HepG2 (cell line): ENCODE data around the gene TMEM253. TPM values are rescaled to one million over a fixed set of nuclear protein-coding genes. Genes with fewer than 3 reads are reported as not detected.
A peak's percentile ranks its signal among the peaks of the same experiment; 100 is the strongest.

Experiments
- ATAC-seq: fragments of 200-7000 bp; cut with Tn5 transposase; 3 replicates; pipeline ENCODE4 v1.9.1; 2020; ENCODE audit warnings: mild to moderate bottlenecking, moderate library complexity
- BruUV-seq: library from RNA; stranded (reverse); fragments of 400-500 nt; replicated peaks from 2 replicates; lab custom pipeline; 2021; lab: Mats Ljungman, UMichigan
- CTCF ChIA-PET: fragments of 300-600 bp; formaldehyde crosslinking; extraction: SDS; loops from one replicate; lab custom pipeline; 2021; ENCODE audit warnings: low total read pairs, inconsistent platforms, low intra/inter-chr PET ratio; lab: Yijun Ruan, JAX
- POLR2A ChIA-PET: fragments of 350-600 bp; sonication (Branson Sonifier 250); formaldehyde crosslinking; loops from one replicate; lab custom pipeline; 2020; ENCODE audit warnings: antibody characterized with exemption, inconsistent platforms; lab: Yijun Ruan, JAX
- DNase-seq: peaks from one replicate; pipeline ENCODE4 v3.0.0-alpha.2; 2015; ENCODE audit warnings: low spot score
- FAIRE-seq: peaks from 3 replicates; lab custom pipeline; 2011; peaks lifted over from hg19 to GRCh38; lab: Jason Lieb, UNC
- H2AFZ ChIP-seq: one replicate; pipeline ENCODE4 v1.6.1; 2011; ENCODE audit warnings: low read length, inconsistent platforms
- H3K27ac ChIP-seq: fragments of 300-600 bp; 3 replicates; pipeline ENCODE4 v1.8.0; 2011; ENCODE audit warnings: mixed run types, mild to moderate bottlenecking, mixed read lengths, low read length, inconsistent platforms; ENCODE audit not compliant: insufficient read depth; ENCODE audit errors: extremely low read length
- H3K27me3 ChIP-seq, 2 experiments: fragments of 200-600 bp in 1 of 2; 2 replicates in 1 of 2; 3 replicates in 1 of 2; pipeline versions ENCODE4 v1.6.0 to v1.8.0; 2011; ENCODE audit warnings: low read length in 2 of 2, mild to moderate bottlenecking in 2 of 2, moderate library complexity in 2 of 2, inconsistent platforms in 1 of 2; ENCODE audit not compliant: insufficient read depth in 2 of 2, control insufficient read depth in 1 of 2
- H3K36me3 ChIP-seq, 2 experiments: fragments of 200-600 bp in 1 of 2; replicated peaks in 1 of 2; 2 replicates in 1 of 2; 3 replicates in 1 of 2; pipeline versions ENCODE4 v1.5.1 to v1.8.0; 2011; ENCODE audit warnings: low read length in 2 of 2, inconsistent platforms in 1 of 2; ENCODE audit not compliant: insufficient read depth in 2 of 2, control insufficient read depth in 1 of 2
- H3K4me1 ChIP-seq: 2 replicates; pipeline ENCODE4 v1.5.1; 2012; ENCODE audit warnings: low read length, inconsistent platforms; ENCODE audit not compliant: insufficient read depth
- H3K4me2 ChIP-seq: 2 replicates; pipeline ENCODE4 v1.6.0; 2011; ENCODE audit warnings: low read depth, low read length, inconsistent platforms
- H3K4me3 ChIP-seq, 3 experiments: fragments of 200-600 bp in 1 of 3; sonication (generic), shearing (Covaris generic) in 1 of 3; replicated peaks in 1 of 3; 2 replicates each; pipeline ENCODE4 v1.5.1; 2011 to 2016; ENCODE audit warnings: low read length in 3 of 3, inconsistent platforms in 2 of 3, low read depth in 2 of 3, mild to moderate bottlenecking in 2 of 3, control low read depth in 1 of 3, mixed read lengths in 1 of 3; ENCODE audit not compliant: insufficient read depth in 1 of 3
- H3K79me2 ChIP-seq: one replicate; pipeline ENCODE4 v1.6.1; 2011; ENCODE audit warnings: low read length, inconsistent platforms; ENCODE audit not compliant: insufficient read depth
- H3K9ac ChIP-seq: 2 replicates; pipeline ENCODE4 v1.6.0; 2011; ENCODE audit warnings: mild to moderate bottlenecking, low read depth, low read length, inconsistent platforms; ENCODE audit not compliant: insufficient read depth
- H3K9me3 ChIP-seq: 2 replicates; pipeline ENCODE4 v1.5.1; 2012; ENCODE audit warnings: mild to moderate bottlenecking, low read length
- H4K20me1 ChIP-seq: 2 replicates; pipeline ENCODE4 v1.6.0; 2011; ENCODE audit warnings: inconsistent platforms, mild to moderate bottlenecking, low read length, moderate library complexity; ENCODE audit not compliant: insufficient read depth
- BCLAF1 ChIP-seq: fragments of 450-650 bp; IDR thresholded peaks from 2 replicates; pipeline ENCODE4 v1.6.1; 2017; ENCODE audit warnings: mild to moderate bottlenecking
- DRAP1 ChIP-seq: IDR thresholded peaks from 2 replicates; pipeline ENCODE4 v1.6.1; 2016; ENCODE audit warnings: missing genetic modification reagents, missing compliant biosample characterization
- HMG20A ChIP-seq: IDR thresholded peaks from 2 replicates; pipeline ENCODE4 v1.6.1; 2016; ENCODE audit warnings: borderline replicate concordance
- LBX2 ChIP-seq: sonication (generic); formaldehyde crosslinking; IDR thresholded peaks from 2 replicates; pipeline ENCODE4 v1.5.0; 2020; ENCODE audit warnings: missing genetic modification reagents, mild to moderate bottlenecking, borderline replicate concordance
- MNT ChIP-seq: fragments of 450-650 bp; IDR thresholded peaks from 2 replicates; pipeline ENCODE4 v1.6.1; 2016
- NFKBIZ ChIP-seq: IDR thresholded peaks from 2 replicates; pipeline ENCODE4 v1.6.1; 2018; ENCODE audit warnings: missing genetic modification reagents, missing compliant biosample characterization
- SAFB2 ChIP-seq: sonication (generic); formaldehyde crosslinking; IDR thresholded peaks from 2 replicates; pipeline ENCODE4 v1.5.1; 2020; ENCODE audit warnings: missing genetic modification reagents, low read depth, mild to moderate bottlenecking, borderline replicate concordance
- ZBTB7B ChIP-seq: sonication (generic); formaldehyde crosslinking; IDR thresholded peaks from 2 replicates; pipeline ENCODE4 v1.4.0; 2020; ENCODE audit warnings: missing genetic modification reagents
- ZNF33B ChIP-seq: sonication (generic); formaldehyde crosslinking; IDR thresholded peaks from 2 replicates; pipeline ENCODE4 v1.5.1; 2020; ENCODE audit warnings: mild to moderate bottlenecking, missing genetic modification reagents
- ZNF777 ChIP-seq: sonication (generic); formaldehyde crosslinking; IDR thresholded peaks from 2 replicates; pipeline ENCODE4 v1.4.0; 2020; ENCODE audit warnings: missing genetic modification reagents
- WGBS: methylation state at CpG from one replicate; pipeline ENCODE4 v1.1.6; 2017; ENCODE audit warnings: low lambda C conversion rate; 5-methylcytosine and 5-hydroxymethylcytosine counted together
- in situ Hi-C: cut with HindIII; loops from 2 replicates; pipeline ENCODE4 v1.10.0; 2017; ENCODE audit warnings: low pct_unique_long_range_greater_than_20kb; ENCODE audit not compliant: extremely low pct_ligation_motif_present
- intact Hi-C: fragments of 100-400 bp; cut with micrococcal nuclease; formaldehyde crosslinking; loops from one replicate; pipeline ENCODE4 v1.10.0; 2022; ENCODE audit not compliant: unreplicated experiment
- polyA plus RNA-seq, 8 experiments: library from polyadenylated mRNA; depleted of rRNA in 3 of 8; stranded (reverse) in 7 of 8; unstranded in 1 of 8; fragments of >200 nt; fragmentation: Illumina TruSeq in 4 of 8; extraction: Trizol in 4 of 8; gene quantifications; 2 replicates each; pipeline versions ENCODE4 v1.2.1 to v1.2.3, GENCODE V29; 2011 to 2016; ENCODE audit warnings: low read depth in 4 of 8, missing spikeins in 1 of 8, mixed read lengths in 1 of 8; ENCODE audit not compliant: insufficient read depth in 1 of 8
- total RNA-seq, 5 experiments: library from RNA; depleted of rRNA; stranded (reverse); fragments of >200 nt; fragmentation: Illumina TruSeq; extraction: Trizol; gene quantifications; 2 replicates each; pipeline ENCODE4 v1.2.3, GENCODE V29; 2016; ENCODE audit warnings: low read depth in 1 of 5
- TF ChIP-seq, protein P1 (sequence below): sonication (generic); formaldehyde crosslinking; IDR thresholded peaks from 2 replicates; pipeline ENCODE4 v1.5.0; 2020; ENCODE audit warnings: missing genetic modification reagents
- TF ChIP-seq, protein P2 (sequence below): sonication (generic); formaldehyde crosslinking; IDR thresholded peaks from 2 replicates; pipeline ENCODE4 v1.4.0; 2020; ENCODE audit warnings: missing genetic modification reagents

The TMEM253 gene
- total and polyA plus RNA-seq, 2 of the 13 experiments (the other 11 are each of a cell fraction or from before 2014, with no cell fraction given) = 0.29 to 0.45 TPM

GRCh38 chr14:21071225-21072030, 29.4 kb upstream of the TMEM253 start:
- Histone ChIP-seq H3K9me3 (no peaks in the 10 kb centered on the region), H3K4me3 (peak overlapping the region; percentile 86 to 90 (median 87)), H3K4me1 (peaks cover 53% of the 10 kb centered on the region), H3K9ac (peak overlapping the region; percentile 80), H2AFZ (no peak overlapping the region), H3K27me3 (peaks cover 0 to 7% of the 10 kb centered on the region in 2 experiments; a peak in 1 of 5 replicates), H4K20me1 (no peaks in the 10 kb centered on the region), H3K4me2 (peak overlapping the region; percentile 87), H3K36me3 (peaks cover 13 to 24% of the 10 kb centered on the region in 2 experiments), H3K79me2 (peaks cover 6% of the 10 kb centered on the region), H3K27ac (peak overlapping the region; percentile 77)
- DNase-seq (peak; percentile 56), FAIRE-seq (no peak), ATAC-seq (peak; percentile 23)
- in situ Hi-C loops = no loop called here
- ChIA-PET CTCF (interaction anchor here (5.8 to 7.5 kb wide), 4 partner anchors 18 to 57 kb away, joined by 35 to 135 read pairs (median 60); no protein-coding TSS in a partner anchor), POLR2A (interaction anchor here (0.6 to 6.7 kb wide), 23 partner anchors 8 to 729 kb away, joined by 3 to 141 read pairs (median 14); partner anchors contain the start of genes NDRG2, PIP4P1, RNASE8 and TMEM253)
- BruUV-seq = no TSS peak
- intact Hi-C loops = no loop called here
- 36% methylated on average over 28 of the region's 37 CpGs for WGBS
- TF ChIP-seq ZBTB7B (CRISPR knock-in tag) (no peak; the same call in 1 of the 2 replicates), SAFB2 (CRISPR knock-in tag) (no peak), MNT (no peak), LBX2 (CRISPR knock-in tag) (no peak), BCLAF1 (no peak), DRAP1 (CRISPR knock-in tag) (no peak; the same call in 1 of the 2 replicates), NFKBIZ (CRISPR knock-in tag) (no peak), ZNF777 (no peak), HMG20A (CRISPR knock-in tag) (no peak), ZNF33B (CRISPR knock-in tag) (no peak)
- TF ChIP-seq, protein P1, sequence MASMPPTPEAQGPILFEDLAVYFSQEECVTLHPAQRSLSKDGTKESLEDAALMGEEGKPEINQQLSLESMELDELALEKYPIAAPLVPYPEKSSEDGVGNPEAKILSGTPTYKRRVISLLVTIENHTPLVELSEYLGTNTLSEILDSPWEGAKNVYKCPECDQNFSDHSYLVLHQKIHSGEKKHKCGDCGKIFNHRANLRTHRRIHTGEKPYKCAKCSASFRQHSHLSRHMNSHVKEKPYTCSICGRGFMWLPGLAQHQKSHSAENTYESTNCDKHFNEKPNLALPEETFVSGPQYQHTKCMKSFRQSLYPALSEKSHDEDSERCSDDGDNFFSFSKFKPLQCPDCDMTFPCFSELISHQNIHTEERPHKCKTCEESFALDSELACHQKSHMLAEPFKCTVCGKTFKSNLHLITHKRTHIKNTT (CRISPR knock-in tag) = no peak
- TF ChIP-seq, protein P2, sequence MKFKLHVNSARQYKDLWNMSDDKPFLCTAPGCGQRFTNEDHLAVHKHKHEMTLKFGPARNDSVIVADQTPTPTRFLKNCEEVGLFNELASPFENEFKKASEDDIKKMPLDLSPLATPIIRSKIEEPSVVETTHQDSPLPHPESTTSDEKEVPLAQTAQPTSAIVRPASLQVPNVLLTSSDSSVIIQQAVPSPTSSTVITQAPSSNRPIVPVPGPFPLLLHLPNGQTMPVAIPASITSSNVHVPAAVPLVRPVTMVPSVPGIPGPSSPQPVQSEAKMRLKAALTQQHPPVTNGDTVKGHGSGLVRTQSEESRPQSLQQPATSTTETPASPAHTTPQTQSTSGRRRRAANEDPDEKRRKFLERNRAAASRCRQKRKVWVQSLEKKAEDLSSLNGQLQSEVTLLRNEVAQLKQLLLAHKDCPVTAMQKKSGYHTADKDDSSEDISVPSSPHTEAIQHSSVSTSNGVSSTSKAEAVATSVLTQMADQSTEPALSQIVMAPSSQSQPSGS = no peak
